ENCODE results near the gene EYA4.

DNA sequence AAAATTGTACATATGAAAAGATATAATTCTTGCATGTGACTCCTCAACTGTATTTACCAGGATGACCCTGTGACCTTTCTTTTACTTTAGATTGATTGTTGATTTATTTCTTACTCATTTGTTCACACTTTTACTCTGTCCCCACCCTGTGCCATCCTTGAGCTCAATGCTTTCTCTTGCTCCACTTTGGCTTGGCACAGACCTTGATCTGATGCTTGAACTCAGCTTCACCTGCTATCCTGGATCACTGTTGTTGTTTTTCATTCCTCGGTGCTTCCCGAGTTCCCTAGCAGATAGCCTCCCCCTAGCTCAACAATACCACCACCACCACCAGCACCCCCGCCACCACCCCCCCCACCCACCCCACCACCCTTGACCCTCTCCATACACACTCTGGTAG, 102.1 kb downstream of the EYA4 start:
- TF ChIP-seq POLR2AphosphoS5 (IDR thresholded peaks at IDR 0.05; ENCODE audit: insufficient read depth, low read depth, low read length) (no peak), FOS (IDR thresholded peaks at IDR 0.05; ENCODE audit: borderline replicate concordance, insufficient read depth, low read length) (no peak), JUN (IDR thresholded peaks at IDR 0.05; ENCODE audit: borderline replicate concordance, insufficient read depth, insufficient read length, low read depth) (no peak), EZH2 (IDR thresholded peaks at IDR 0.05; ENCODE audit: borderline replicate concordance, low read depth, low read length, severe bottlenecking) (no peak), POLR2A (IDR thresholded peaks at IDR 0.05; ENCODE audit: low read depth, low read length) (no peak)
- TF ChIP-seq, protein P1, sequence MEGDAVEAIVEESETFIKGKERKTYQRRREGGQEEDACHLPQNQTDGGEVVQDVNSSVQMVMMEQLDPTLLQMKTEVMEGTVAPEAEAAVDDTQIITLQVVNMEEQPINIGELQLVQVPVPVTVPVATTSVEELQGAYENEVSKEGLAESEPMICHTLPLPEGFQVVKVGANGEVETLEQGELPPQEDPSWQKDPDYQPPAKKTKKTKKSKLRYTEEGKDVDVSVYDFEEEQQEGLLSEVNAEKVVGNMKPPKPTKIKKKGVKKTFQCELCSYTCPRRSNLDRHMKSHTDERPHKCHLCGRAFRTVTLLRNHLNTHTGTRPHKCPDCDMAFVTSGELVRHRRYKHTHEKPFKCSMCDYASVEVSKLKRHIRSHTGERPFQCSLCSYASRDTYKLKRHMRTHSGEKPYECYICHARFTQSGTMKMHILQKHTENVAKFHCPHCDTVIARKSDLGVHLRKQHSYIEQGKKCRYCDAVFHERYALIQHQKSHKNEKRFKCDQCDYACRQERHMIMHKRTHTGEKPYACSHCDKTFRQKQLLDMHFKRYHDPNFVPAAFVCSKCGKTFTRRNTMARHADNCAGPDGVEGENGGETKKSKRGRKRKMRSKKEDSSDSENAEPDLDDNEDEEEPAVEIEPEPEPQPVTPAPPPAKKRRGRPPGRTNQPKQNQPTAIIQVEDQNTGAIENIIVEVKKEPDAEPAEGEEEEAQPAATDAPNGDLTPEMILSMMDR (IDR thresholded peaks at IDR 0.05; ENCODE audit: extremely low read depth in 1 of 2, insufficient read depth in 1 of 2, low read depth in 1 of 2, low read length in 2 of 2): no peak
